Skin of body (tissue), 2 donors: ENCODE results near the gene ORAI3. TPM values are rescaled to one million over a fixed set of nuclear protein-coding genes. Genes with fewer than 3 reads are reported as not detected.
"Not testable (repeated sequence)": the region's sequence is repeated elsewhere in the genome, so short reads cannot be mapped to it uniquely, and the experiment has no call there.

Source experiments
- DNase-seq: peaks from one replicate; lab custom pipeline; 2025; lab: John Stamatoyannopoulos, UW
- total RNA-seq: library from RNA; depleted of rRNA; stranded (reverse); fragments of >200 nt; gene quantifications from one replicate; pipeline ENCODE4 v1.2.3, GENCODE V29; 2014

The ORAI3 gene
- total RNA-seq, 1 donor from 2014 or later, result 10.3 TPM

DNA sequence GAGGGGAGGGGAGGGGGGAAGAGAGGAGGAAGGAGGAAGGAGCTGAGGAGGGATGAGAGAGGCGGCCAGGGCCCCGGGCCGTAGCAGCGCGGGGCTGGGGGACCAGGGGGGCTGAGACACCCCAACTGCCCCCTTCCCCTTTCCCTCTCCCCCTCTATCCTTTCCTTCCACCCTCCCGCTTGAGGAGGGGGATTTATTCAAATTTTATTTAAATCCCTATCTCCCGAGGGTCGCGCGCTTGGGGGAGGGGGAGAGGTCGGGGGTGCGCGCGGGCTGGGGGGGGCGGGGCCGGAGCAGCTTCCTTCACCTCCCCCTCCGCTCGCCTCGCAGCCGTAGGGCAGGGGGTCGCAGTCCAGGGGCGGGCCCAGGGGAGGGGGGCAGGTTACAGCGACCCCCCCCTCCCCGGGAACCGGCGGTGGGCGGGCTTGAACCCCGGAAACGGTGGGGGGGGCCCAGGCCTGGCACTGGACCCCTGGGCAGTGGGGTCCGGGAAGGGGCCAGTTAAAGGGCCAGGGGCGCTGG is 25.3 kb upstream of the ORAI3 start, which contains the start of gene FBXL19:
Gene FBXL19, plus strand, starts transcription at position 19 of the 522 bp plus-strand sequence. CDS start 2,183 bp downstream, outside the sequence.
- DNase-seq, result peak; percentile 52

DNA sequence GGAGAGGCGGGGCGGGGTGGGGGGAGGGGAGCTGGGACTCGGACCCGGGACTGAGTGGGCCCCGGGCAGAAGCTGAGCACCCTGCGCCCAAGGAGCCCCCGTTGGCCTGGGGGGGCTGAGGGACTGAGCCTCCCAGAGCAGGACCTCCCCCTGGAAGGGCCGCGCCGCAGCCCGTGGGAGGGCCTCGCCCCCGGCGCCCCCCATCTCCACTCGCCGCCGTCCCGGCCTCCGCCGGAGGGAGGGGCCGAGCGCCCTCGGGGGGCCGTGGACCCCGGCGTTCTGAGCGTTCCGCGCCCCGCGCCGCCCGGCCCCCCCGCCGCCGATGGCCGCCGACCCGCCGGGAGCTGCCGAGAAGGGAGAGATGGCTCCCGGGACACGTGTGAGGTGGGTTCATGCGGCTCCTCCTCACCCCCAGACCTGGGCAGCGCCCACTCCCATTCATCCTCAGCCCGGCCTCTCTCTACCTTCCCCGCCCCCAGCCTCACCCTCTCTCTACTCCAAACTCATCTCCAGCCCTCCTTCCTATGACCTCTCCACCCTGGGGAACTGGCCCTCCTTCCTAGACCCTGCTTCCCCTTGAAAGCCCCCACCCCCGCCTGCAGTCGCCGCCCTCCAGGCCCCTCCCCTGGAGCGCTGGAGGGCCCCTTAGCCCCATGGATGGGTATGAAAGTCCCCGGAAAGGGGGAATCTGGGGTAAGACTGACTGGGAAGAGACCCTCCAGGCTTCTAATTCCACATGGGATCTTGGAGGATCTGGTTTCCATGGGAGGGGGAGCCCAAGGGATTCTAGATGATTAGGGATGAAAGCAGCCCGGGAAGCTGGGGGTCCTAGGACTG is 24.6 kb upstream of the ORAI3 start:
- DNase-seq, result no peak

DNA sequence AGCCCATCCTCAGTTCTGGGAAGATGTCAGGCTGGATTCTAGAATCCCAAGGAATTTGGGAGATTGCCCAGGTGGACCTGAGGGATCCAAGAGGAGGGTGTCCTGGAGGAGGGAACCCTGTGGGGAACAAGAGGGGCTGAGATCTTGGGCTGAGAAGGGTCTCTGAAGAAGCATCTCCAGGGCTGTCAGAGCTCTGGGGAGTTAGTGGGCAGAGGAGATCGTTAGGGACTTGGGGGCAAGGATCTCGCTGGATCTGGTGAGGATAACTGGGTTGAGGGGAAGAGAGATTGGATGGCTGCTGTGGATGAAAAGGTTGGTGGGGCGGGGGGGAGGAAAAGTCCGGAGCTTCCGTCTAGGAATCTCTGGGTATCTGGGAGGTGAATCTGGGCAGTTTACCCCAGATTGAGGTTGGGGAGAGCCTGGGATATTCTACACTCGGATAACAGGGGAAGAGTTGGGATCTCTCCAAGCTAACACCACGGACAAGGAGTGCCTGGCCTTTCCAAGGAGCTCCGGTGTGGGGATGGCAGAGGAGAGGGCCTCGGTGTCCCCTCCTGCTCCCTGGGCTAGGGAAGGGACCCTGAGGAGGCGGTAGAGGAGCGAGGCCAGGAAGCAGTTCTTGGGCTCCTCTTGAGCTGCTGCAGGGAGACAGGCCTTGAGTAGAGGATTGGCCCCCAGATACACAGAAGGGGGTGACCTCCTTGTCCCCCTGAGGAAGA is 23.8 kb upstream of the ORAI3 start:
- DNase-seq, result no peak

DNA sequence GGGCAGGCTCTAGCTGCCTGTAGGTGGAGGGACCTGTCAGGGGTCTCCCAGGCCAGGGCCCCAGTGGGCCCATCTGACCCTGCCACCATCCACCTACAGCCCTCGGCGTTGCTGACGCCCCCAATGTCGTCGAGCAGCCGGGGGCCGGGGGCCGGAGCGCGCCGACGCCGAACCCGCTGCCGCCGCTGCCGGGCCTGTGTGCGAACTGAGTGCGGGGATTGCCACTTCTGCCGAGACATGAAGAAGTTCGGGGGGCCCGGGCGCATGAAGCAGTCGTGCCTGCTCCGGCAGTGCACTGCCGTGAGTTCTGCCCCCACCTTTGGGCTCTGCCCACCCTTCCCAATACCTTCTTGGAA is 23.3 kb upstream of the ORAI3 start:
- no peak for DNase-seq

DNA sequence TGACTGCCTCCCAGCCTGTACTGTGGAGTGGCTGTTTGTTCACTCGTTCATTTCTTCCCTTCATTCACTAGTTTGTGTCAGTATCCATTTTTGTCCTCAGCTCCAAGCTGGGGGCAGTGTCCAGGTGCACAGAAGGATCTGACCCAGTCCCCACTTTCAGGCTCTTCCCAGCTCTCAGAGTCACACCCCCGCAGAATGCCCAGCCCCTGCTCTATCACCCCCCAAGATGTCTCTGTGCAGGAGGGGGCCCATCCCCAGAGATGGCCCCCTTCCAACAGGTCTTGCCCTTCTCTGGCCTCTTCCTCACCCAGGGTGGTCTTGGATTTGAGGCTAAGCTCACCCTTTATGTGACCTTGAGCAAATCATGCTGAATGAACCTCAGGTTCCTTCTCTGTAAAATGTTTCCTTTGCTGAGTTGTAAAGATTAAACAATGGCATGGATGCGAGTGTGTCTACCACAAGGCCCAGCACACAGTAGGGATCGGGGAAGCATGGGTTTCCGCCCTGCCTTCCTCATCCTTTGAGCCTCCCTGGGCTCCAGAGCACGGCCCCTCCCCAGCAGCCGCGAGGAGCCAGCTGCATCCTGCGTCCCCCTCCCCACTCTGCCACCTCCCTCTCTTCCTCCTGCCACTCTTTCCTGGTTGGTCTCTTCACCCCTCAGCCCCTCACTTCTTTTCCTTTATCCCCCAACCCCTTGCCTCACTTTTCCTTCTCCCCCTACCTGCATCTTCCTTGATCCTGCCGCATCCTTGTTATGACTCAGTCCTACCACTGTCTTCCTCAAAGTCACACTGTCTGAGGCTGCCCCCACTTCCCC is 22.7 kb upstream of the ORAI3 start:
- DNase-seq, result no peak

DNA sequence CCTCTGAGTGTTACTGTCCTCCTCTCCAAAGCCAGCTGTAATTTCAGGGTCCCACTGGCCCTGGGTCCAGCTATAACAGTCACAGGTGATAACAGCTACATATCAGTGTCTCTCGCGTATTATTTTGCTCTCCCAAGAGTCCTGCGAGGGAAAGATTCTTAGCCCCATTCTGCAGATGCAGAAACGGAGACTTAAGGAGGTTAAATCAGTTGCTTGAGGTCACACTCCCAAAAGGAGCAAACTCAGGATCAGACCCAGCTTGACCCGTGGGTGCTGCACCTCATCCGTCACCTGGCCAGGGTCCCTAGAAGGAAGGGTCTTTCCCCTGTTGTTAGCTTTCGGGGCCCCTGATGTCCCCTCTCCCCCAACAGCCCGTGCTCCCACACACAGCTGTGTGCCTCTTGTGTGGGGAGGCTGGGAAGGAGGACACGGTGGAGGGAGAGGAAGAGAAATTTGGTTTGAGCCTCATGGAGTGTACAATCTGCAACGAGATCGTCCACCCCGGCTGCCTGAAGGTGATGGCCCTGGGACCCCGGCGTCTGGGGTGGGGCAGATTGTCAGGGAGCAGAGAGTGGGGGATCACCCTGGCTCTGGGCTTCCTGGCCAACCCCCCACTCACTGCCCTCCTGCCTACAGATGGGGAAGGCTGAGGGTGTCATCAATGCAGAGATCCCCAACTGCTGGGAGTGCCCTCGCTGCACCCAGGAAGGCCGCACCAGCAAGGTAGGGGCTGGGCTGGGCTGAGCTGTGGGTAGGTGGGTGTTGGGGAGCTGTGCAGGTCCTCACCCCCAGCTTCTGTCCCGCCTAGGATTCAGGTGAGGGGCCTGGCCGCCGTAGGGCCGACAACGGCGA is 21.7 kb upstream of the ORAI3 start:
- no peak for DNase-seq

DNA sequence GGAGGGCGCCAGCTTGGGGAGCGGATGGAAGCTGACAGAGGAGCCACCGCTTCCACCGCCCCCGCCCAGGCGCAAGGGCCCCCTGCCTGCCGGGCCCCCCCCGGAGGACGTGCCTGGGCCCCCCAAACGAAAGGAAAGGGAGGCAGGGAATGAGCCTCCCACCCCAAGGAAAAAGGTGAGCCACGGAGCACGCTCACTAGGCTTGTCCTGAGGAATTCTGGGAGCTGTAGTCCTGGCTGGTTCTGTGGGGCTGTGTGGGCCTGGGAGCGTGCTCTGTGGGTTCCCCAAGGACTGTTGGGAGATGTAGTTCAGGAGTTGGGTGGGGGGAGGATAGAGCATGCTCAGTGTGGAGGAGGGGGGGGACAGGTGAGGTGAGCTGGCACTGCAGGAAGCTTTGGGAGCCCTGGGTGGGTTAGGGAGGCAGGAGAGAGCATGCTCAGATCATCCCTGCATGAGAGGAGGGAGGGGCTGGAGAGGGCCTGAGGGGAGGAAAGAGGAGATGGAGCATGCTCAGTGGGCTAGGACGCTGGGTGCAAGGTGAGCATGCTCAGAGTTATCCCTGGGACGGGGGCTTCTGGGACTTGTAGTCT is 21.0 kb upstream of the ORAI3 start:
- DNase-seq, result peak; percentile 69

DNA sequence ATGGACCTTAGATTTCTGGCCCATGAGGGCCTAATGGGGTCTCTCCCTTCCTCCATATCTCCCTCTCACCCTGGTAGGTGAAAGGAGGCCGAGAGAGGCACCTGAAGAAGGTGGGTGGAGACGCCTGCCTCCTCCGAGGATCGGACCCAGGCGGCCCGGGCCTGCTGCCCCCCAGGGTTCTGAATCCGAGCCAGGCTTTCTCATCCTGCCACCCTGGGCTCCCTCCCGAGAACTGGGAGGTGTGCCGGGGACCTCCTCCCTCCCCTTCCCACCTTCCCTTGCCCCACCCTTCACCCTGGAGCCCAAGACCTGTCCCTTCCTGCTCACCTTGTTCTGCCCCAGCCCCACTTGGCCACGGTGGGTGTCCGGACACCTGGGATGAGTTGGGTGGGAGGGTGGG is 20.5 kb upstream of the ORAI3 start:
- no peak for DNase-seq

DNA sequence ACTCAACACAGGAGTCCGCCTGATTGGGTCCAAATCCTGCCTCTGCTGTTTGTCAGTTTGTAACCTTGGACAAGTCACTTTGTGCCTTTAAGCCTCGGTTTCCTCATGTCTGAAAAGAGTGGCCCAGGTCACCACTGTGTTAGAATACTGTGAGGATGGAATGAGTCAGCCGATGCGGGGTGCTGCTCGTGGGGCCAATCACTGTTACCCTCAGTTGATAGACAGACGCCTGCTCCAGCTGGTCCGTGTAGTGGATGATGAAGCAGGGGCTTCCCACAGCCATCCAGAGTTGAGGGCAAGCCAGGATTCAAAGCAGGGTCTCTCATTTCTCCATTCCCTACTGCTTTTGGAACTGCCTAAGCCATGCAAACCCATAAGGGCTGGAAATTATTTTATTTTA is 19.7 kb upstream of the ORAI3 start:
- DNase-seq, result no peak

DNA sequence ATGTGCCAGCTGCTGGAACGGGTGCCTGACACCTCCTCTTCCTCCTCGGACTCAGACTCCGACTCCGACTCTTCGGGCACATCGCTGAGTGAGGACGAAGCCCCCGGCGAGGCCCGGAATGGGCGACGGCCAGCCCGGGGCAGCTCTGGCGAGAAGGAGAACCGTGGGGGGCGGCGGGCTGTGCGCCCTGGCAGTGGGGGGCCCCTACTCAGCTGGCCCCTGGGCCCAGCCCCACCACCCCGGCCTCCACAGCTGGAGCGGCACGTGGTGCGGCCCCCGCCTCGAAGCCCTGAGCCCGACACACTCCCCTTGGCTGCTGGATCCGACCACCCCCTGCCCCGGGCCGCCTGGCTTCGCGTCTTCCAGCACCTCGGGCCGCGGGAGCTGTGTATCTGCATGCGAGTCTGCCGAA is 18.7 kb upstream of the ORAI3 start:
- no peak for DNase-seq

DNA sequence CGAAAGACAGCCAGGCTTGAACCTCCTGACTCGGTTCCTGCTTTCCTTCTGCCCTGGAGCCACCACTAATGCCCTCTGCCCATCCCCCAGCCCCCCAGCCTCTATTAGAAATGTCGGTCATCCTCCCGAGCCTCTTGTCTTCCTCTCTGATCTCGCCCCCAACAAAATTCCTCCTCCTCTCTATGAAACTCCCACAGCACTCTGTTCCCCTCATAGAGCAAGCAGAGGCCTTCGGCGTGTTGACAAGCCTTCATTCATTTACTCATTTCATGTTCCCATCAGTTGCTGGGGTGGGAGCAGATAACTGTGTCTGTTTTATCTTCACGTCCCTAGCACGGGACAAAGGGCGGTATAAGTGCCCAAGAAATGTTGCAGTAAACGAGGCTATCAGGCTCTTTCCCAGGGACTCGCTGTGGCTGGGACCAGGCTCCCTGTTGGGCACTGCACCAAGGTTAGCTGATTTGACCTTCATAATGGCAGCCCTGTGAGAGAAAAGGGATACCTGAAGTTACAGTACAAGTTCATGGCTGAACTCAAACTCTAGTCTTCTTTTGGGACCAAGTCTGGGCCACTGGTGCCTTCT is 17.7 kb upstream of the ORAI3 start:
- no peak for DNase-seq

DNA sequence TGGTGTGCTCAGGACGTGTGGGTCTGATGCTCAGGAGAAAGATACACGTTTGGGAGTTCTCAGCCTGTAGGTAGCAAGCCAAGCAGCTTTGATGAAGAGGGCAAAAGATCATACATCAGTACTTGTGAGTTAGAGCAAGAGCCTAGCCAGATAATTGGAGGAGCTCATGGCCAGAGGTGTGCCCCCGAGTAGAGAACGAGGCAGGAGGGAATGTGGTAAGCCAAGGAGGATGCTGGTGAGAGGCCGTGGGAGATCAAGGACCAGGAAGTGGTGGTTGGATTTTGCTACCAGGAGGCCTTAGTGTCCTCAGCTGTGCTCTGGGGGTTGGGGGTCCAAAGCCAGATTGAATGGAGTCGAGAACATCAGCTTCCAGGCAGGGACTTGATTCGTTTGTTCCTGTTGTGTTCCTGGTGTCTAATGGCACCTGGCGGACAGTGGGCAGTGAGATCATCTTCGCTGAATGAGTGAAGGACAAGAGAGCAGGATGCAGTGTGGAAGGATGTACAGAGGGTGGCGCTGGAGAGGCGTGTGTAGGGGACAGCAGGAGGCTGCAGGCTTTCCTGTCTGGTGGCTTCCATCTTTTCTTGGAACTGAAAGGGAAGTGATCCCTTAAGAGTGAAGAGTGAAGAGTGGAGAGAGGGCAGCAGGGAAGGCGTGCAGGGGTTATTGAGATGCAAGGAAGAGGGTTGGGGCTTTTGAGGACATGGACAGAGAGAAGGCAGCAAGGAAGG is 13.9 kb upstream of the ORAI3 start:
- no peak for DNase-seq

DNA sequence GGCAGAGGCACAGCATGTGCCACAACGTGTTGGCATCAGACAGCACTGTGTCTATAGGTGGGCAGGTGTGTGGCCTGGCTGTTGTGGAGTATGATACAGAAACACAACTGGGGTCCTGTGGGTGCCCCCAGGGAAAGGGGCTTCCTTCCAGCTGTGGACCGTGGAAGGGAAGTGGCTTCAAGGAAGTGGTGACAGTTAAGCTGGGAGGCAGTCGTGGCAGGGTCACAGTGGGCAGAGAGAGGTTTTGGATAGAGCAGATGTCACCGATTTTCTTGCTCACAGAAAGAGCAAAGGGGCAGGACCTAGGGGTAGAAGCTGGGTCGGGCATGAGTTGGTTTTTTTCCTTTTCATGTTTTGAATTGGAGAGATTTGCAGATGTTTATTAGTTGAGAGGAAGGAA is 11.2 kb upstream of the ORAI3 start:
- no peak for DNase-seq

DNA sequence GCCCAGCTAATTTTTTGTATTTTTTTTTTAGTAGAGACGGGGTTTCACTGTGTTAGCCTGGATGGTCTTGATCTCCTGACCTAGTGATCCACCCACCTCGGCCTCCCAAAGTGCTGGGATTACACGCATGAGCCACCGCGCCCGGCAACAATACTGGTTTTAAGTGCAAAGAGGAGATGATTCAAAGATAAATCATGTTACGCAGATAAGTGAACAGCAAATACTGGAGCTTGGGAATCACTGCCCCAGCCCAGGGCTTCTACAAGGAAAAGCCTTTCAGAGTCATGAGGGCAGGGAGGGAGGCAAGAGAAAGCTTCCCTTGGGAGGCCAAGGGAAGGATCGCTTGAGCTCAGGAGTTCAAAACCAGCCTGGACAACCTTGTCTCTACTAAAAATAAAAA is 9.3 kb upstream of the ORAI3 start:
- not testable (repeated sequence) for DNase-seq

DNA sequence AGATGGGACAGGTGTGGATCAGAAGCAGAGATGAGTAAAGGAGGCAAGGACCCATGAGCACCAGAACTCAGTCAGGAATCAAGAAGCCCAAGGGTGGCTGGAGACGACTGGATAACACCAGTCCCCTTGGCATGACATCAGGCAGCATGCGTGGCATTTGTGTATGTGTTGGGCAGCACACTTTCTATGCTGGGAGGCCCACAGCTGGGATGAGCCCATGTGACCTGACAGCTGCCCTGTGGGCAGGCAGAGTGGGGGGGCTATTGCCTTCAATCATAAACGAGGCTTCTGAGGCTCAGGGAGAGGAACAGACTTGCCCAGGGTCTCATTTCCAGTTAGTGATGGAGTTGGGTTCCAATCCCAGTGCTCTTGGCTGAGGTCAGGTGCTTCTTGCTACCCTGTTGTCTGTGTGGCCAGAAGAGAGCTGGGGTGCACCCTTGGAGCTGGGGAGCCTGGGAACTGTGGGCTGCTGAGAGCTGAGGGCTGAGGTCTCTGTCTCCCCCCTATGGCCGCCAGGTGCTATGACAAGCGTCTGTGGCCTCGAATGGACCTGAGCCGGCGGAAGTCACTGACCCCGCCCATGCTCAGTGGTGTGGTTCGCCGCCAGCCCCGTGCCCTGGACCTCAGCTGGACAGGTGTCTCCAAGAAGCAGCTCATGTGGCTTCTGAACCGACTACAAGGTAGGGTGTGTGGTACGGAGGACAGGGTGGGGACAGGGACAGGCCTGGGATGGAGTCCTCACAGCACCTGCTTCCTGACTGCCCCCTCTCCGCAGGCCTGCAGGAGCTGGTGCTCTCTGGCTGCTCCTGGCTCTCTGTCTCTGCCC is 7.1 kb upstream of the ORAI3 start:
- no peak for DNase-seq

DNA sequence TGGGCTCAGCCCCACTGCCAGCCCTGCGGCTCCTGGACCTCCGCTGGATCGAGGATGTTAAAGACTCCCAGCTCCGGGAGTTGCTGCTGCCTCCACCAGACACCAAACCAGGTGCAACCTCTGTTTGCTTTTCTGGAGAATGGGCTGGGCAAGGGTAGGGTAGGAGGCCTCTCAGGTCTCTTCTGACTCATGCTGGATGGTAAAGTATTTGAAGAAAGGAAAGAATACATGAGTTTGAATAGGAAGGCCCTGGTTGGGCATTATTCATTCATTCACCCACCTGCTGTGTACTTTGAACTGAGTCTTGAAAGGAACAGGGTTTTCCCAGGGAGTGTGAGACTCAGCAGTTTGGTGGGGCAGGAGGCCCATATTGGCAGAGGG is 6.5 kb upstream of the ORAI3 start:
- DNase-seq, result no peak

DNA sequence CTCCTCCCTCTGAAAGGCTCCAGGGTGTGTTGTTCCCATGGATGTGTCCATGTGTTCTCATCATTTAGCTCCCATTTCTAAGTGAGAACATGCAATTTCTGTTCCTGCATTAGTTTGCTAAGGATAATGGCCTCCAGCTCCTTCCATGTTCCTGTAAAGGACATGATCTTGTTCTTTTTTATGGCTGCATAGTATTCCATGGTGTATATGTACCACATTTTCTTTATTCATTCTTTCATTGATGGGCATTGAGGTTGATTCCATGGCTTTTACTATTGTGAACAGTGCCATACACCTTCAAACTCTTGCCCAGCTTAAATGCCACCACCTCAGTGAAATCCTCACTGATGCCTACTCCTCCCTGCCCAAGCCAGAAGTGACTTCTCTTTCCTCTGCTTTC is 4.5 kb upstream of the ORAI3 start:
- no peak for DNase-seq
